ENCODE data around the gene PALLD.

PALLD gene

DNA sequence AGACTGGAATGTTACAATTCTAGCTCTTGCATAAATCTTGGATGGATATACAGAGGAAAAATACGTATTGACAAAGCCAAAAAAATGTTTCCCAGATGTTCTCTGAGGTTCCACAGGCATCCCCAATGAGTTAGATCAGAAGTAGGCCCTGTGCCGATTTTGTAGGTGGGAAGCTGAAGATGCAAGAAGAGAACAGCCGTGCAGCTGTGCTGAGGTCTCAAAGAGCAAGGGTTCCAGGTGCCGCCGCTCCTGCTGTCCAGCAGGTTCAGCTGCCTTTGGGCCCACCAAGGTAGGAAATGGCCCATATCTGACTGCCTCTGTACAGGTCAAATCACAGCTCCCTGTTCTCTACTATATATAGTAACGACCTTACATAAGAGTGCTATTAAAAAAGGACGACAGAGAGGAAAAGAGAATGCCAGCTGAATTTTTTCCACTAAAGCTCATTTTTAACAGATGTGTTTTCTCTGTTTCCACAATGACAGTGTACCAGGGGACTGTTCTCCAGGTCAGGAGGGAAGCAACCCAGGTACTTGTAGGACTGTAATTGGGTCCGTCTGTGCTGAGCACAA is 357.6 kb downstream of the PALLD start:
- DNase-seq (ENCODE audit: low spot score): no peak

DNA sequence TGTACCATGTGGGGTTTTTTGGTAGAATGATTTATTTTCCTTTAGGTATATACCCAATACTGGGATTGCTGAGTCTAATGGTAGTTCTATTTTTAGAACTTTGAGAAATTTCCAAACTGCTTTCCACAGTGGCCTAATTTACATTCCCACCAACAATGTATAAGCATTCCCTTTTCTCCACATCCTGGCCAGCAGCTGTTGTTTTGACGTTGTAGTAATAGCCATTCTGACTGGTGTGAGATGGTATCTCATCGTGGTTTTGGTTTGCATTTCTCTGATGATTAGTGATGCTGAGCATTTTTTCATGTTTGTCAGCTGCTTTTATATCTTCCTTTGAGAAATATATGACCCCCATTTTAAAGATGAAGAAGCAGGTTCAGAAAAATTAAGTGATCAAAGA is 359.5 kb downstream of the PALLD start:
- no peak for DNase-seq (ENCODE audit: low spot score)

DNA sequence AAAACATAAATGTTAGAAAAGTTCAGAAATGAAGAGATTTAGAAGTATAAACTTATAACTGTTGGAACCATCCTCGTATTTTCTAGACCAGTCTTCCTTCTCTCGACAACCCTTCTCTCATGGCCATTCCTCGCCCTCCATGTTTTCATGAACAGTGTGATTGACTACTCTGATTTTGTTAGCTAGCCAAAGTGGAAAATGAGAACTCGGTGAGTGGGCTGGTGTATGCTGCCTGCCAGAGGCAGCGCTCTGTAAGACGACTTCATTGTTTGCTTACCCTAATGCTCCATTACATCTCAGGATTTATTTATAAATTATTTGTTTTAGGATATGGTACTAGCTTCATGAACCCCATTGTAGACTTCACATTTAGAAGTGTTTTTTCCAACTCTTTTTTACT is 360.2 kb downstream of the PALLD start:
- no peak for DNase-seq (ENCODE audit: low spot score)

DNA sequence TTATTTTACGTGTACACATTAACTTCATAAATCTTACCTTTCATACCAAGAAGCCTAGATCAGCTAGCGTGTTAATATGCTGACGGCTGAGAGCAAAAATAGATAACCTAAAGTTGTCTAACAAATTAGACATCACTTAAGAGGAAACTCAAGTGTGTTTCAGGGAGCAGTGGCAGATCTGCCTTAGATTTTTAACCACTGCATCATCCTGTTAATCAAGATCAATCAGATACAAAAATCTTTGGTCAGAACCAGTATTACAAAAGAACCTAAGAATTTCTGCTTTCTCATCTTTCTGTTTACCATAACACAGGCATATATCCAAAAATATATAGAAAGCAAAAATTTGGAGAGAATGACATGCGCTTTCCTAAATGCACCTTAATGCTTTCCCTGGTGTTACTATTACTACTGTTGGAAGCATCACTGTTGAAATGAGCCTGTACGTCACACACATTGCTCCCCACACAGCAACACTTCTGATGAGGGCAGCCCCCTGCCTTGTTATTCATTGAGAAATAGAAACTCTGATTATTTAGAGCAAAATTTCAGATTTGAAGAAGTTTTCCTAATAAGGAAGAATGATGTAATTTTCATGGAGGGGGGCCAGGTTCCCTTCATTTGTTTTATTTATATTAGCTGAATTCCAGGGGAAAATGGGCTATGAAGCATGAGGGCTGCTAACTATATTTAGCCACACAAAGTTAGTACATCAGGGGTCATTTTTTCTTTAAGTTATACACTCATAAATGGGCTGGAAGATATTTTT is 360.9 kb downstream of the PALLD start:
- no peak for DNase-seq (ENCODE audit: low spot score)

DNA sequence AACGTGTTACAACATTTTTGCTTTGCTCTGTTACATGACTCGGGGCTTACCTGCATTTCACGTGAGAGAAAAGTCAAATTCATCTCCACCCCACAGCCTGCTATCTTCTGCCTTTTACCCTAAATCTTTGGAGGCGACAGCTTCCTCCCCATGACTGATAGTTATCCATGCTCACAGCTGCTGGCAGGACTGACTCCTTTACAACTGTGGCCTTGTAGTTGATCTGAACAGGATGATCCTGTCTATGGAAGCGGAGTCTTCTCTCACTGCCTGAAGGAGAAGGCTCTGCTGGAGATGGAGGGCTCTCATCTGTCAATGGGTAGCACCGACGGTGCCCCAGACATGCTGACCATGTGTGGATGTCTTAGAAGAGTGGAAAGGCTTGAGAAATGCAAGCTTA is 362.2 kb downstream of the PALLD start:
- no peak for DNase-seq (ENCODE audit: low spot score)

DNA sequence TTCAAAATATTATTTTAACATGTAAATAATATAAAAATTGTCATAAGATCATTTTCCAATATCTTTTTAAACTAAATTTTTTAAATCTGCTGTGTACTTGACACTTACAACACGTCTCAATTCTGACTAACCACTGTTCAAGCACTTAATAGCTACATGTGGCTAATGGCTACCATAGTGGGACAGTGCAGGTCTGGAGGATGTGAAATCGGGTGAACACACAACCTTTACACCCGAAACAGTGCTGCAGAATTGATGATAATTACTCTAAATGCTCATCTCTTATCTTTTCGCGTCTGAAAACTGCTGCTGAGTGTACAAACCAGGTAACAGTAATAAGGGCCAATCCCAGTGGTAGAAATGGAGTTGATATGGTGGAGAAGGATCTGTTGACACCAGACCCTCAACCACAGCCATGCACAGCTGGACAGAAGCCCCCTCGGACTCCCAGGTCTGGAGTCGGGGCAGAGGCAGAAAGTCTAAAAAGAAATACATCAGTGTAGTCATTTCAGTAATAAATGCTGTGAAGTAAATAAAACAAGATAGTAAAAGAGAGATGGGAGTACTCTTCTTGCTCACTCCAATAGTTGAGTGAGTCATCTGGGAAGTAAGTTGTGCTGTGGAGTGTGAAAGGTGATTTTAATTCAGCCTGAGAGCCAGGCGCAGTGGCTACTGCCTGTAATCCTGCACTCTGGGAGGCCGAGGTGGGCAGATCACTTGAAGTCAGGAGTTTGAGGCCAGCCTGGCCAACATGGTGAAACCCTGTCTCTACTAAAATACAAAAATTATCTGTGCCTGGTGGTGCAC is 363.2 kb downstream of the PALLD start:
- no peak for DNase-seq (ENCODE audit: low spot score)

DNA sequence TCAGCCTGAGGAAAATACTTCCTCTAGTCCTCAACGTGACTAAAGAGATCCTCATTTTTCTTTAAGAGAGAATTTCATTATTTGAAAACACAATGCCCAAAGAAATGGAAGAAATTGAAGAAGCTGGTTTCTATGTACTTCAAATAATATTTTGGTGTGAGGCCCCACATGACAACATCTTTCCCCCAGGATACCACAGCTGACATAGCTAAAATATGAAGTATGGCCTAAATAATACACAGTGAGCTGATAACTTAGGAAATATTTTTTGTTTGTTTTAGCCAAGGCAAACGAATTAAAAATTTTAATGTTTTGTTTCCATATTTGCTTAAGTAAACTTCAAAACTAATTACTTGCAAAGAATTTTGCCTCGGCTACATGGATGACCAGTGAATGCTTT is 364.0 kb downstream of the PALLD start:
- no peak for DNase-seq (ENCODE audit: low spot score)

DNA sequence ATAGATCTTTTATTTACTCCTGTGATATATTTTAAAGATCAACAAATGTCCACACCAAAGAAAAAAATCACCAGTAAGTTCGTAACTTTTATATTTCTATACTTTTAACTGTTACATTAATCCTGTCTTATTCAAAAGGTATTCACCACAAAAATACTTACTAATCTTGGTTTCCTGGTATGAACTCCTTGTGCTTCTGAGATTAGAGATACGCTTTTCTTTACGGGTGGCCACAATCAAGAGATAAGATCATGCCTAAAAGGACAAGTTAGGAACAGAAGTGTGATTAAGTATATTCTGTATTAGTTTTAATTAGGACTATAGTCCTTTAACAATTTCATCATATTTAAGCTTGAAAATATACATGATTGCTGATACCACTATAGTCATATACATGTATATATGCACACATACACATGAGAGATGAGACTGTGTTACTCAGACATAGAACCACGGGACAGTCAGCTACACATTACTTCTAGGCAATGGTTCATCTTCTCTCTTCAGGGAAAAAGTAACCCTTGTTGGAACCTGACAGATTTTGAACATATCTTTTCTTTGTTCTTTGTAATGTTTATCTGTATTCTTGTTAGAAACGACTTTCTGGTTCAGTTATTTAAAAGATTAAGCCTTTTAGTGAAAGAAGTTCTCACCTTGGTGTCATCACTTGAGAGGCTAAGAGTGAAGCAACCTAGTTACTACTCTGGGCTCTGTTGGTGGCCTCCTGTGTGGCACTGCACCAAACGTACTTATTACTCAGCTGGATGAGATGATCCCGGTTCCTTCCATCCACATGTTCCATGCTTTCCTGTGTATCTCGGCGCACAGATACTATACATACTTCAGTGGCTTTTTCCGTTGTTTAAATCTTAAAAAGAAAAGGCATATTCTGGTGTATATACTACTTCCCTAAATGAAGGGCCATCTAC is 367.1 kb downstream of the PALLD start:
- no peak for DNase-seq (ENCODE audit: low spot score)

DNA sequence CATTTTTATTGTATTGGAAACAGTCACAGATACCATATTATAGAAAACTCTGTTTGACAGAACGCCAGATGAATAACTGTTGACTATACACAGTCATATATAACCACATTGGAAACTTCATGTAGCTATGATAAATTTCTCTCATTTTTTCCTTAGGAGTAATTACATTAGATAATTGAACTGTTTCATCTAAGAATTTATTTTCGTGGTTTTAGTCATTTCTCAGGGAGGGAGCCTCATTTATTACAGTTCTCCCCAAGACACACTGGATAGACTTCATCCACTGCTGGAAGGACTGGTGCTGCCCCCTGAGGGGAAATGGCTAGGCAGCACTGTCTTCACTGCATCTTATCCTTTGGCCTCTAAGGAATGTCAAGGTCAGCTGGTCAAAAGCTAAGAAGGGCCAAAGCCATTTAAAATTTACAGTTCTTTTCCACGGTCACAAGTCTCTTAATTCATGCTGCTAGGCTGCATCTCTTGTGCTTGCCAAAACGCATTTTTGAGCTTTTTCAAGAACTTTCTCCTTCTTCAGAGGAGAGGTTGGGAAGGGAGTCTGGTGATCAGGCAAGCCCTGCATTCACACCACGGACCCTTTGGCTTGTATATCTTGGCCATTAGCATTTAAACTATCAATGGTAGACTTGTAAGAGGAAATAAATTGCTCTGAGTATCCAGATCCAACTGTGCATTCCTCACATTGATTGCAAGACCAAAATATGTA is 368.1 kb downstream of the PALLD start:
- no peak for DNase-seq (ENCODE audit: low spot score)

DNA sequence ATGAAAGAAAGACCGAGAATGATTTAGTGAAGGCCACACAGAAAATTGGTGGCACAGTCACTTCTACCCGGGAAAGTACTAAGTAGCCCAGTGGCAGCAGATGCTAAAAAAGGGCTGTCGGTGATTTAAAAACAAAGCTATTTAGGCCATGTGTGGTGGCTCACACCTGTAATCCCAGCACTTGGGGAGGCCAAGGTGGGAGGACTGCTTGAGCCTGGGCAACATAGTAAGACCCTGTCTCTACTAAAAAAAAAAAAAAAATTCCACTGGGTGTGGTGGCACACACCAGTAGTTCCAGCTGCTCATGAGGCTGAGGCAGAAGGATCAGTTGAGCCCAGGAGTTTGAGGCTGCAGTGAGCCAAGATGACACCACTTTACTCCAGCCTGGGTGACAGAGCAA is 369.0 kb downstream of the PALLD start:
- no peak for DNase-seq (ENCODE audit: low spot score)

DNA sequence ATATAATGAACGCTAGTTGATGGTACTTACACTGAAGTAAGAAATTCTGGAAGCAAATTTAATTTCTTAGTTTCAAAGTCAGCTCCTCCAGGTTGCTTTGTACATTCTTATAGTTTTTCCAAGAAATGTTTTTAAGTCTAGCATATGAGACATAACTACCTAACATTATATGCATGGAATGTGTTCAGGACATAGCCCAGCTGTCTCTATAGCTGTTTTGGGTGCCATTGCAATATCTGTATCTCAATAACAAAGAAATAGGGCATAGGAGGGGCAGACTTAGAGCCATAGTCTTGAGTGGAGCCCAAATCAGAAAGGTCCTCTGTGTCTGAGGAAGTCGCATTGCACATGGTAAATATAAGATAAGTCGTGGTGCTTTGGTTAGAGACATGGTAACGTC is 369.8 kb downstream of the PALLD start:
- DNase-seq (ENCODE audit: low spot score): no peak

DNA sequence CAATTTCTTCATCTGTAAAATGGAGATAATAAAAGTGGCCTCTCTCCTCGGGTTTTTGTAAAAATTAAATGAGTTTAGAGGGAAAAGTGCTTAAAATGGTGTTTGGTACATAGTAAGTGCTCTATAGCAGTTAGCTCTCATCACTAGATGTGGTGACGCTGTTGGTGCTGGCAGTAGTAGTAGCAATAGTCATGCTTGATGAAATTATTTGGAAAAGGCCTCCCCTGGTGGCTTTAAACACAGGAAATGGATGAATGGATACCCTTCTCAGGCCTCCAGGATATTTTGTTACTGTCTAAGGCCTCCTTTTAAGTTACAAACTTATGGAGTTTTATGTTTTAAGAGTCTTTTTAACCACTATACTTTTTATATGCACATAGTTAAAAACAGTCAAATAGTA is 370.3 kb downstream of the PALLD start:
- no peak for DNase-seq (ENCODE audit: low spot score)

DNA sequence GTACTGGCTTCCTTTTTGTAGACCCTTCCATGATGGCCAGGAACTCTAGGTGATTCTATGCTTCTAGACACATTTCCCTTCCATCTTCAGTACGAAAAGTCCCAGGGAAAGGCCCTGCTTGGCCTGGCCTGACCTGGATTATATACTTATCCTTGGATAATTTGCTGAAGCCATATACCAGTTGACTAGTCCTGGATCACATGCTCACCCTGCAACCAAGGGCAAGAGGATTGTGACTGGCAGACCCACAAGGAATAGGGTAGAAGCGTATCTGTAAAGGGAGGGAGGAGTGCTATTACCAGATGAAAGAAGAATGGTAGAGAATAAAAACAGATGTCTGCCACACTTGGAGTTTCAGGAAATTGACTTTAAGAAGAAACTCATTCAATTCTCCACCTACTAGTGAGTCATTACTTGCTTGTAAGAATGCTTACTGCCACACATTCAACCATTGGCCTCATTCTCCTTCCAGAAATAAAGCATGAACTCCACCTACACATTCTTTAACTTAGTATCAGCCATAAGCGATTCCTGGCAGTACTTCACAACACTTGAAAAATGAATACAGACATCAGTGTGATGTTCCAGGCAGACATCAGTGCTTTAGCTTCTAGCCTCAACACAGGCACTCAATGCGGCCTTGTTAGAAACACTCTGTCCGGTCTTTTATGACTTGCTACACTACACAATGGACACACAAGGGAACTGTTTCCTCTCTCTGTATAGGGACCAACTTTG is 371.4 kb downstream of the PALLD start:
- DNase-seq (ENCODE audit: low spot score): peak; percentile 86

DNA sequence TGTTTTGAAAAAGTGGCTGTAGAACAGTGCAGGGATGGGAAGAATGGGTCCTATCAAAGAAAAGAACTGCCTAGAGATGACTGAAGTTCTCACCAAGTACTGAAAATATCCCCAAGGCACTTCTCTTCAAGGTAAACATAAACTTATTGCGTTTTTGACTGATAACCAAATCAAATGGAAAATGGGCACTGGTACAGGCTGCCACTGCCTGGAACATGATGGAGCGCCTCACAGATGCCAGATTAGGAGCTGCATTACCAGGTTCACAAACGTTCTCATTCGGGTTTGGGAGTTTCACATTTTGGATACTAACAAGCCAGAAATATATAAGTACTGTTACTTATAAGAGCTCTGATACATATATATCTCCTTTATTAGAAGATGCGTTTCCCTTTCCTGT is 371.9 kb downstream of the PALLD start:
- no peak for DNase-seq (ENCODE audit: low spot score)

DNA sequence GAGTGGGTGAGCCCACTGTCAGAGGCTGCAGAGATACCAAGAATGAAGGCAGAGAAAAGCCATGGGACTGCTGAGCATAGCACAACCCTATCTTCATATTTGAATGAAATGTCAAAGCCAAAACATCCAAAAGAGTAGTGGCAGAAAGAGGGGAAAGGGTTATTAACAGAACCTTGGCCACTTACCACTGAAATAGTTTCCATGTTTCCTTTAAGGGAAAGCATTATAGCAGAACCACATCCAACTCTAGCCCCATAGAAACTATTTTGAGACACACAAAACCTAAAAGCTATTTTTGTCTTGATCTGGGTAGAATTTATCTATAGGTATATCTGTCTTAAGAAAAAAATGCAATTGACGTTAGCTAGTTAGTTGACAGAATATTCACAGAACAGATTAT is 373.2 kb downstream of the PALLD start:
- no peak for DNase-seq (ENCODE audit: low spot score)

DNA sequence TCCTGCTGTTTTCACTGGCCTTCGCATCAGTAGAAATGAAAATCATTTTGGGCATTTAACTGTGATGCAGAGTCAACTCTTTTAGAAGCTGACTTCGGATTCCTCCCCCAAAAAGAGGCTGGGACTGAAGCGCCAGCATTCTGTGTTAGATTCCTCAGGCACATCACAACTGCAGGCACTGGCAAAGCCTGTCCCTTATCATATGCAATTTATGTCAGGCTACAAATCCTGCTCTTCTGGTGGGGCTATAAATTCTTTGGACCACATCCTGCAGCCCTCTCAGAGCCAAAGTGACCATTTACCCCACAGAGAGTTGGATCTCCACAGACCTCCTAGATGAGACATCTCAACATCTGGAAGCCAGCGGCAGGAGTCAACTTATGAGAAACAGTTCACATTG is 374.8 kb downstream of the PALLD start:
- DNase-seq (ENCODE audit: low spot score): no peak

DNA sequence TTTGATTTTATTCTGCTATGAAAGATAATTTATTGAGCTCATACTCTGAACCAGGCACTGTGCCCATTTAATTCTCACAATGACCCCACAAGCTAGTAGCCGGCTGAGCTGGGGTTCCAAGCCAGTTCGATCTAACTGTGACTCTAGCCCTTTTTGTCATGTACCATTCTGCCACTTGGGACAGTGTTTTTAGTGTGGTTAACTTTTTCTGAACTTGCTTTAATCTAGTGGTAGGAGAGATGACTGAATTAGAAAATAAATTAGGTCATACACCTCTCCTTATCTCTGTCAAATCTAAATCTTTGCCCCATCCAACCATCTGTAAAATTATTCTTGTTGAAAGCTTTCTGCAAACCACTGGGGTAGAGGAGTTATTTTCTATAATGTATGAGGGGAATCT is 377.2 kb downstream of the PALLD start:
- DNase-seq (ENCODE audit: low spot score): no peak

DNA sequence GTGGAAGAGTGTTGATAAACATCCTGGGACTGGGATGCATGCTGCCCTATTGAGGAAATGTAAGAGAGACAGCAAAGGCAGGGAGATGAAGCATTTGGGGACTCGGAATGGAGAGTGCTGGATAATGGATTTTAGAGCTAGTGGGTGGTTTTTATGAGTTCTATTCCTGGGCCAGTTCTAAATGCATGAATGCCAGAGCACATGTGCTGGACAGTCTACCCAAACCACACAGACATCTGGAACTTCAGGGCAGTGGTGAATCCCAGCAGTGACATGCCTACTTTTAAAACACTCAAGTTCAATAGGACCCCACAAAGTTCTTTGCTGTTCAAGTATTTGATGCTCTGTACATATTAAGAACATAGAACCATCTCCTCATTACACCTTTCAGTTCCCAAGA is 379.3 kb downstream of the PALLD start:
- no peak for DNase-seq (ENCODE audit: low spot score)

DNA sequence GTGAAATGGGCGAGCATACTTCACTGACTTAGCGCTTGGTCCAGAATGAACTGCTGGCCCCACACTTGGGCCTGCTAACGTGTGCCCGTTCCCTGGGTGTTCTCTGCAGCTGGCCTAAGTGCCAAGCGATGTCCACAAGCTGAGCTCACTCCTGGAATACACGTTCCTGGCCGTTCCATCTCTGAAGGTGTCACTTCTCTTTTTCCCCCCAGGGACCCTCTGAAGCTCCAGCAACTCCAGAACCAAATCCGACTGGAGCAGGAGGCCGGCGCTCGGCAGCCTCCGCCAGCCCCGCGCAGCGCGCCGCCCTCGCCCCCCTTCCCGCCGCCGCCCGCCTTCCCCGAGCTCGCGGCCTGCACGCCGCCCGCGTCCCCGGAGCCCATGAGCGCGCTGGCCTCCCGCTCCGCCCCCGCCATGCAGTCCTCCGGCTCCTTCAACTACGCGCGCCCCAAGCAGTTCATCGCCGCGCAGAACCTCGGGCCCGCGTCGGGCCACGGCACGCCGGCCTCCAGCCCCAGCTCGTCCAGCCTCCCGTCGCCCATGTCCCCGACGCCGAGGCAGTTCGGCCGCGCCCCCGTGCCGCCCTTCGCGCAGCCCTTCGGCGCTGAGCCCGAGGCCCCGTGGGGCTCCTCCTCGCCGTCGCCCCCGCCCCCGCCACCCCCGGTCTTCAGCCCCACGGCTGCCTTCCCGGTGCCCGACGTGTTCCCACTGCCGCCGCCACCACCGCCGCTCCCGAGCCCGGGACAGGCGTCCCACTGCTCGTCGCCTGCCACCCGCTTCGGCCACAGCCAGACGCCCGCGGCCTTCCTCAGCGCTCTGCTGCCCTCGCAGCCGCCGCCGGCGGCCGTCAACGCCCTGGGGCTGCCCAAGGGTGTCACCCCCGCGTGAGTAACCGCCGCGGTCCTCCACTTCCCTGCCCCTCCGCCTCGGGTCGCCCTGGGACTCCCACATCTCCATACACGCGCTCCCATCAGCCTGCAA is 380.9 kb downstream of the PALLD start:
- DNase-seq (ENCODE audit: low spot score): no peak

DNA sequence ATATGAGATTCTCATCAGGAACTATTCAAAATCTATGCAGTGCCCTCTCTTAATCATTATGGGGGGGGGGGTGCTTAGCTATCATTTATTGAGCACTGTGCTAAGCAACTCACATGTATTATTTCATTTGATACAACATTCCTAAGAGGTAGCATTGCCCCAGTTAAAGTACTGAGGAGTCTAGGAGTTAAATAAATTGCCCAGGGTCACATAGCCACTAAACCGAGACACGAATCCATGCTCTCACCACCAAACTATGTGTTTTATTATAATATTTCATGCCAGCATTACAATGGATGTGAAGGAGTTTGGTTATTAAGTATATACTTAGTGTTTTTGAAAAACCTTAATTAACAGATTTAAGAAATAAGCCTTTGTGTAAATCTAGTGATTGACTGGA is 381.8 kb downstream of the PALLD start:
- no peak for DNase-seq (ENCODE audit: low spot score)
